ENCODE results near the gene CASQ1. TPM values are rescaled to one million over a fixed set of nuclear protein-coding genes. Genes with fewer than 3 reads are reported as not detected.

CASQ1 gene
- total RNA-seq, 1 donor from 2014 or later: 0.27 TPM

GRCh38 chr1:160207771-160208556, 17.6 kb downstream of the CASQ1 start:
- Histone ChIP-seq H3K27ac (peak overlapping the region; percentile 60), H3K36me3 (peaks cover 37% of the 10 kb centered on the region), H3K27me3 (ENCODE audit: low read depth) (no peaks in the 10 kb centered on the region), H3K4me3 (no peak overlapping the region), H3K9me3 (no peaks in the 10 kb centered on the region), H3K4me1 (peaks cover 59% of the 10 kb centered on the region)
- no peak for TF ChIP-seq CTCF (IDR thresholded peaks at IDR 0.05)
- ATAC-seq (no peak), DNase-seq (no peak)
- intact Hi-C loops (cut with DNase I): no loop called here

GRCh38 chr1:160208557-160209320, 18.4 kb downstream of the CASQ1 start:
- ATAC-seq: no peak
- Histone ChIP-seq H3K27me3 (ENCODE audit: low read depth) (no peaks in the 10 kb centered on the region), H3K27ac (peak overlapping the region; percentile 60), H3K9me3 (no peaks in the 10 kb centered on the region), H3K4me1 (peaks cover 59% of the 10 kb centered on the region), H3K36me3 (peaks cover 44% of the 10 kb centered on the region), H3K4me3 (no peak overlapping the region)
- DNase-seq: no peak
- TF ChIP-seq CTCF (IDR thresholded peaks at IDR 0.05): no peak
- intact Hi-C loops (cut with DNase I): no loop called here

GRCh38 chr1:160209321-160210046, 19.1 kb downstream of the CASQ1 start:
- peaks cover 52% of the 10 kb centered on the region for H3K4me1 ChIP-seq
- no peak overlapping the region for H3K4me3 ChIP-seq
- DNase-seq: no peak
- H3K9me3 ChIP-seq: no peaks in the 10 kb centered on the region
- no peaks in the 10 kb centered on the region for H3K27me3 ChIP-seq (ENCODE audit: low read depth)
- peaks cover 52% of the 10 kb centered on the region for H3K36me3 ChIP-seq
- intact Hi-C loops (cut with DNase I): no loop called here
- ATAC-seq: no peak
- no peak overlapping the region for H3K27ac ChIP-seq
- TF ChIP-seq CTCF (IDR thresholded peaks at IDR 0.05): no peak

- peaks cover 46% of the 10 kb centered on the region for H3K4me1 ChIP-seq
- H3K27ac ChIP-seq: peak overlapping the region; percentile 18
- peaks cover 63% of the 10 kb centered on the region for H3K36me3 ChIP-seq
Measured at GRCh38 chr1:160210561-160210960, 20.2 kb downstream of the CASQ1 start.

More at GRCh38 chr1:160210561-160210960, 20.2 kb downstream of the CASQ1 start:
- Histone ChIP-seq H3K4me3 (no peak overlapping the region), H3K9me3 (no peaks in the 10 kb centered on the region), H3K27me3 (ENCODE audit: low read depth) (no peaks in the 10 kb centered on the region)
- intact Hi-C loops (cut with DNase I): no loop called here
- no peak for ATAC-seq
- TF ChIP-seq CTCF (IDR thresholded peaks at IDR 0.05): no peak
- DNase-seq: no peak
